GM12891 (cell line): ENCODE data around the gene KRT37.
"Not testable (repeated sequence)": the region's sequence is repeated elsewhere in the genome, so short reads cannot be mapped to it uniquely, and the experiment has no call there.

ENCODE experiments used
- DNase-seq: peaks from one replicate; pipeline ENCODE4 v3.0.0; 2011; ENCODE audit warnings: low spot score; ENCODE audit not compliant: insufficient read length
- FAIRE-seq: peaks from 2 replicates; lab custom pipeline; 2011; peaks lifted over from hg19 to GRCh38; lab: Jason Lieb, UNC
- PAX5 ChIP-seq: IDR thresholded peaks from 2 replicates; pipeline ENCODE4 v1.6.1; 2011; ENCODE audit warnings: low read length, moderate library complexity, mild to moderate bottlenecking; ENCODE audit not compliant: insufficient read depth, severe bottlenecking
- POLR2A ChIP-seq: IDR thresholded peaks from 2 replicates; pipeline ENCODE4 v1.6.1; 2011; ENCODE audit warnings: low read depth, low read length, control low read depth
- POLR2AphosphoS5 ChIP-seq: IDR thresholded peaks from 2 replicates; pipeline ENCODE4 v1.6.1; 2011; ENCODE audit warnings: low read depth, low read length, control low read depth
- POU2F2 ChIP-seq: IDR thresholded peaks from 2 replicates; pipeline ENCODE4 v1.6.1; 2011; ENCODE audit warnings: low read depth, mild to moderate bottlenecking, control low read depth, low read length, moderate library complexity
- SPI1 ChIP-seq: IDR thresholded peaks from 2 replicates; pipeline ENCODE4 v1.6.1; 2011; ENCODE audit warnings: low read depth, low read length, control low read depth
- TAF1 ChIP-seq: IDR thresholded peaks from 2 replicates; pipeline ENCODE4 v1.6.1; 2011; ENCODE audit warnings: low read depth, low read length, control low read depth

KRT37 gene

GRCh38 chr17:41383690-41384089 is 40.7 kb downstream of the KRT37 start:
- no peak for TF ChIP-seq PAX5
- TF ChIP-seq POLR2AphosphoS5 = no peak
- no peak for FAIRE-seq
- no peak for DNase-seq

DNA sequence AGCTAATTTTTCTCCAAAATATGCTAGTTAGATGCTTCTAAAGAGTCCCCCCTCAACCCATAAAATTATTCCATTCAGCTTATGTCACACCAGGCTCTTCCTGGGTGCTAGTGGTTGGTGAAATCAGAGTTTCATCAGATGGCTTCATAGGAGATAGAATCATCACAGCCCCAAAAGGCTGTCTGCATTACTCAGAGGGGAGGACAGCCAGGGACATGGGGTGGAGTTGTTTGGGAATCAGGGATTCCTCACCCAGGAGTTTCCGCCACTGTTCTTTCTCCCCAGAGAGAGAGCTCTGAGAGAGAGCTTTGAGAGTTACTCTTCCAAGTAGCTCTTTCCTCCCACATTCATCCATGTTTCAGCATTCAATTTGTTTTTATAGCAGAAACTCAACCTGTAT is 42.0 kb downstream of the KRT37 start:
- FAIRE-seq = no peak
- TF ChIP-seq SPI1 = no peak
- TF ChIP-seq POU2F2 = no peak
- TF ChIP-seq POLR2AphosphoS5 = no peak
- TF ChIP-seq PAX5 = no peak
- TF ChIP-seq TAF1 = no peak
- no peak for TF ChIP-seq POLR2A
- DNase-seq = no peak

DNA sequence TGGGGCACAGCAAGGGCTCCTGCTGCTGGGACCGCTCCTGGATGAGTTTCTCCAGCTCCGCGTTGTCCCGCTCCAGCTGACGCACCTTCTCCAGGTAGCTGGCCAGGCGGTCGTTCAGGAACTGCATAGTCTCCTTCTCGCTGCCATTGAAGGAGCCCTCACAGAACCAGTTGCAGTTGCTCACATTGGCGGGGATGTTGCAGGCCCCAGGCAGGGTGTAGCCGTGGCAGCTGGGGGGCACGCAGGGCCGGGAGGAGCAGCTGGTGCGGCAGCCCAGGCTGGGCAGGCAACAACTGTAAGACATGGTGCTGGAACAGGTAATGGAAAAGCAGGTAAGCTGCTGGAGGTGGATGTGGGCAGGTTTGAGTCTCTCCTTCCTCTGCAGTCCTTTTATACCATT is 42.4 kb downstream of the KRT37 start, which contains the start of gene KRT34:
TSS of gene KRT34 (minus strand) at position 364 of the 400 bp plus-strand sequence. CDS start at position 304, 60 bp downstream.
- FAIRE-seq, DNase-seq: not testable (repeated sequence)

- not testable (repeated sequence) for FAIRE-seq, DNase-seq
Observed at GRCh38 chr17:41380091-41380490, 44.3 kb downstream of the KRT37 start.

GRCh38 chr17:41377546-41377945 is 46.8 kb downstream of the KRT37 start:
- no peak for FAIRE-seq
- TF ChIP-seq TAF1 (no peak), POLR2A (no peak)

More at GRCh38 chr17:41377546-41377945, 46.8 kb downstream of the KRT37 start:
- no peak for DNase-seq
